22Rv1 (cell line): ENCODE measurements around the gene STRN4.
A peak's percentile ranks its signal among the peaks of the same experiment; 100 is the strongest.

Experiments used
- ZFX ChIP-seq: fragments of 450-650 bp; IDR thresholded peaks from 2 replicates; pipeline ENCODE4 v1.6.1; 2017; ENCODE audit warnings: antibody characterized with exemption, borderline replicate concordance
- TF ChIP-seq, protein P1 (sequence below): fragments of 450-650 bp; IDR thresholded peaks from 2 replicates; pipeline ENCODE4 v1.5.1; 2017; ENCODE audit warnings: mild to moderate bottlenecking

DNA sequence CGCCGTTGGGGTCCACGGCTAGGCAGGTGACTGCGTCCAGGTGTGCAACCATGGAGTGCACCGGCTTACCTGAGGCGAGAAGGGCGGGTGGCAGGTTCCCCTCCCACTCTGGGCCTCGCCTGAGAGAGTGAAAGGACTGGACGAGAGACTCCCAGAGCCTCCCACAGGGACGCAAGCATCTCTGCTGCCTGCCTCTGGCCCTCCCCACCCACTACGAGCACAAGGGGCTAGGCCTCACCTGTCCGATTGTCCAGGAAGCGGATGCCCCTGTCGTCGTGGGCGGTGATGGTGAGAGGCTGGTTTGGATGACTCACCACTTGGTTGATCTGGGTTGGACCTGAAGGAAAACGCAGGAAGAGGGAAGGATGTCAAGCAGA is 24.3 kb downstream of the STRN4 start:
- TF ChIP-seq, protein P1, sequence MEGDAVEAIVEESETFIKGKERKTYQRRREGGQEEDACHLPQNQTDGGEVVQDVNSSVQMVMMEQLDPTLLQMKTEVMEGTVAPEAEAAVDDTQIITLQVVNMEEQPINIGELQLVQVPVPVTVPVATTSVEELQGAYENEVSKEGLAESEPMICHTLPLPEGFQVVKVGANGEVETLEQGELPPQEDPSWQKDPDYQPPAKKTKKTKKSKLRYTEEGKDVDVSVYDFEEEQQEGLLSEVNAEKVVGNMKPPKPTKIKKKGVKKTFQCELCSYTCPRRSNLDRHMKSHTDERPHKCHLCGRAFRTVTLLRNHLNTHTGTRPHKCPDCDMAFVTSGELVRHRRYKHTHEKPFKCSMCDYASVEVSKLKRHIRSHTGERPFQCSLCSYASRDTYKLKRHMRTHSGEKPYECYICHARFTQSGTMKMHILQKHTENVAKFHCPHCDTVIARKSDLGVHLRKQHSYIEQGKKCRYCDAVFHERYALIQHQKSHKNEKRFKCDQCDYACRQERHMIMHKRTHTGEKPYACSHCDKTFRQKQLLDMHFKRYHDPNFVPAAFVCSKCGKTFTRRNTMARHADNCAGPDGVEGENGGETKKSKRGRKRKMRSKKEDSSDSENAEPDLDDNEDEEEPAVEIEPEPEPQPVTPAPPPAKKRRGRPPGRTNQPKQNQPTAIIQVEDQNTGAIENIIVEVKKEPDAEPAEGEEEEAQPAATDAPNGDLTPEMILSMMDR: 0 out of 2 replicates have a peak, but pooled peaks have one; percentile 1
- no peak for TF ChIP-seq ZFX
